ENCODE measurements around the gene LRRC17. TPM values are rescaled to one million over a fixed set of nuclear protein-coding genes. Genes with fewer than 3 reads are reported as not detected.

Gene LRRC17
- total RNA-seq, 1 experiment from 2014 or later, result 0.47 TPM

DNA sequence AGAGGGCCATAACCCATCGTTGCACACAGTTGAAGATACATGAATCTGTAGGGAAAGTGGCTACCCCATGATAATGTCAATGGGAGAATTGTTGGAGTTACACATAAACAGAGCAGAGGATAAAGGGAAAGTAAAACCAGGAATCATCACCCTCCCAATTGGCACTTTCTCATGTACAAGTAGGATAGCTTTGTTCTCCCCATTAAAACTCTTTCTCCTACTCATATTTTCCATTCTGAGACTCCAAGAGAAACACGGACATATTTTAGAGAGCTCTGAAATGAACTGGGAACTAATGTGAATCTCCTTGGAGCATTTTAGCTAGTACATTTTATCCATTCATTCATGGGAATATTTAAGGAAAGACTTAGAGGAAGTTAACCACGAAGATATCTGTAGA lies 17.2 kb upstream of the LRRC17 start (continued):
- TF ChIP-seq, protein P1, sequence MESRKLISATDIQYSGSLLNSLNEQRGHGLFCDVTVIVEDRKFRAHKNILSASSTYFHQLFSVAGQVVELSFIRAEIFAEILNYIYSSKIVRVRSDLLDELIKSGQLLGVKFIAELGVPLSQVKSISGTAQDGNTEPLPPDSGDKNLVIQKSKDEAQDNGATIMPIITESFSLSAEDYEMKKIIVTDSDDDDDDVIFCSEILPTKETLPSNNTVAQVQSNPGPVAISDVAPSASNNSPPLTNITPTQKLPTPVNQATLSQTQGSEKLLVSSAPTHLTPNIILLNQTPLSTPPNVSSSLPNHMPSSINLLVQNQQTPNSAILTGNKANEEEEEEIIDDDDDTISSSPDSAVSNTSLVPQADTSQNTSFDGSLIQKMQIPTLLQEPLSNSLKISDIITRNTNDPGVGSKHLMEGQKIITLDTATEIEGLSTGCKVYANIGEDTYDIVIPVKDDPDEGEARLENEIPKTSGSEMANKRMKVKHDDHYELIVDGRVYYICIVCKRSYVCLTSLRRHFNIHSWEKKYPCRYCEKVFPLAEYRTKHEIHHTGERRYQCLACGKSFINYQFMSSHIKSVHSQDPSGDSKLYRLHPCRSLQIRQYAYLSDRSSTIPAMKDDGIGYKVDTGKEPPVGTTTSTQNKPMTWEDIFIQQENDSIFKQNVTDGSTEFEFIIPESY (IDR thresholded peaks at IDR 0.05; ENCODE audit: extremely low read depth, insufficient replicate concordance, low read length), result no peak
- TF ChIP-seq SIN3A (IDR thresholded peaks at IDR 0.05; ENCODE audit: low read depth) (no peak), EZH2 (IDR thresholded peaks at IDR 0.05) (no peak)

DNA sequence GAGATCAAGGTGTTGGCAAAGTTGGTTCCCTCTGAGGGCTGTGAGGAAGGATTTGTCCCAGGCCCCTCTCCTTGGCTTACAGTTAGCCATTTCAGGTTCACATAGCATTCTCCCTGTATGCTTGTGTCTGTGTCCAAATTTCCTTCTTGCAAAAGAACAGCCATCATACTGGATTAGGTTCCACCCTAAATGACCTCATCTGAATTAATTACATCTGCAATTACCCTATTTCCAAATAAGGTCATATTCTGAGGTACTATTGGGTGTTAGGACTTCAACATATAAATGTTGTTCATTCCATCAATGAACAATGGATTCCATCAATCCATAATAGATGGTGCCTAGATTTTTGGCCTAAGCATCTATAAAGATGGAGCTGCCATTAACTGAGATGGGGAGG lies 16.2 kb upstream of the LRRC17 start:
- Histone ChIP-seq H3K9ac (ENCODE audit: low read length) (no peak overlapping the region), H2AFZ (ENCODE audit: low read depth, low read length, poor library complexity, severe bottlenecking) (no peak overlapping the region), H3K79me2 (ENCODE audit: insufficient read depth, low read length) (no peaks in the 10 kb centered on the region), H3K36me3 (ENCODE audit: control insufficient read depth in 1 of 2, insufficient read depth in 2 of 2, low read length in 2 of 2) (no peaks in the 10 kb centered on the region), H4K20me1 (ENCODE audit: insufficient read depth) (no peaks in the 10 kb centered on the region), H3K4me3 (replicated peaks in 1 of 2; ENCODE audit: low read depth in 1 of 2, low read length in 2 of 2) (no peak overlapping the region), H3K27ac (ENCODE audit: low read depth, low read length) (no peak overlapping the region), H3K9me3 (ENCODE audit: control insufficient read depth in 1 of 2, insufficient read depth in 1 of 2, low read depth in 1 of 2, low read length in 2 of 2) (no peaks in the 10 kb centered on the region), H3K4me2 (ENCODE audit: low read length) (no peak overlapping the region), H3K9me2 (ENCODE audit: insufficient read depth) (no peaks in the 10 kb centered on the region), H3K4me1 (ENCODE audit: control insufficient read depth in 1 of 2, insufficient read depth in 2 of 2, low read length in 2 of 2) (peaks cover 0 to 6% of the 10 kb centered on the region in 2 experiments; a peak in 3 of 4 replicates), H3K27me3 (ENCODE audit: insufficient read depth, low read length) (no peaks in the 10 kb centered on the region)
- ATAC-seq, result no peak
- ChIA-PET CTCF (no interaction called here), POLR2A (no interaction called here), RAD21 (ENCODE audit: low non-redundant PET in 1 of 2, low total read pairs in 2 of 2, uncharacterized antibody in 2 of 2, unreplicated experiment in 2 of 2) (no interaction called here)
- no peak for DNase-seq (ENCODE audit: low read depth, low spot score)
- TF ChIP-seq SIN3A (IDR thresholded peaks at IDR 0.05; ENCODE audit: low read depth) (no peak), CEBPB (IDR thresholded peaks at IDR 0.05; ENCODE audit: low read depth) (no peak), ZFX (IDR thresholded peaks at IDR 0.05) (no peak), ZNF274 (IDR thresholded peaks at IDR 0.05; ENCODE audit: low read depth, low read length) (no peak), RAD21 (IDR thresholded peaks at IDR 0.05; ENCODE audit: low read depth) (no peak), ELF1 (IDR thresholded peaks at IDR 0.05; ENCODE audit: borderline replicate concordance, low read depth) (no peak), POLR2A (IDR thresholded peaks at IDR 0.05; ENCODE audit: borderline replicate concordance, extremely low read depth, insufficient read depth, insufficient read length) (no peak), EZH2phosphoT487 (IDR thresholded peaks at IDR 0.05; ENCODE audit: borderline replicate concordance) (no peak), SRF (IDR thresholded peaks at IDR 0.05; ENCODE audit: low read depth) (no peak), YY1 (IDR thresholded peaks at IDR 0.05; ENCODE audit: extremely low read depth, insufficient replicate concordance, low read depth, low read length) (no peak), EZH2 (IDR thresholded peaks at IDR 0.05) (no peak), SP1 (IDR thresholded peaks at IDR 0.05; ENCODE audit: low read depth) (no peak), FOSL1 (IDR thresholded peaks at IDR 0.05; ENCODE audit: low read depth) (no peak), TCF7L2 (IDR thresholded peaks at IDR 0.05; ENCODE audit: borderline replicate concordance, extremely low read depth, insufficient read depth, insufficient read length) (no peak)
- TF ChIP-seq, protein P2, sequence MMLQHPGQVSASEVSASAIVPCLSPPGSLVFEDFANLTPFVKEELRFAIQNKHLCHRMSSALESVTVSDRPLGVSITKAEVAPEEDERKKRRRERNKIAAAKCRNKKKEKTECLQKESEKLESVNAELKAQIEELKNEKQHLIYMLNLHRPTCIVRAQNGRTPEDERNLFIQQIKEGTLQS (IDR thresholded peaks at IDR 0.05), result no peak
- TF ChIP-seq, protein P3, sequence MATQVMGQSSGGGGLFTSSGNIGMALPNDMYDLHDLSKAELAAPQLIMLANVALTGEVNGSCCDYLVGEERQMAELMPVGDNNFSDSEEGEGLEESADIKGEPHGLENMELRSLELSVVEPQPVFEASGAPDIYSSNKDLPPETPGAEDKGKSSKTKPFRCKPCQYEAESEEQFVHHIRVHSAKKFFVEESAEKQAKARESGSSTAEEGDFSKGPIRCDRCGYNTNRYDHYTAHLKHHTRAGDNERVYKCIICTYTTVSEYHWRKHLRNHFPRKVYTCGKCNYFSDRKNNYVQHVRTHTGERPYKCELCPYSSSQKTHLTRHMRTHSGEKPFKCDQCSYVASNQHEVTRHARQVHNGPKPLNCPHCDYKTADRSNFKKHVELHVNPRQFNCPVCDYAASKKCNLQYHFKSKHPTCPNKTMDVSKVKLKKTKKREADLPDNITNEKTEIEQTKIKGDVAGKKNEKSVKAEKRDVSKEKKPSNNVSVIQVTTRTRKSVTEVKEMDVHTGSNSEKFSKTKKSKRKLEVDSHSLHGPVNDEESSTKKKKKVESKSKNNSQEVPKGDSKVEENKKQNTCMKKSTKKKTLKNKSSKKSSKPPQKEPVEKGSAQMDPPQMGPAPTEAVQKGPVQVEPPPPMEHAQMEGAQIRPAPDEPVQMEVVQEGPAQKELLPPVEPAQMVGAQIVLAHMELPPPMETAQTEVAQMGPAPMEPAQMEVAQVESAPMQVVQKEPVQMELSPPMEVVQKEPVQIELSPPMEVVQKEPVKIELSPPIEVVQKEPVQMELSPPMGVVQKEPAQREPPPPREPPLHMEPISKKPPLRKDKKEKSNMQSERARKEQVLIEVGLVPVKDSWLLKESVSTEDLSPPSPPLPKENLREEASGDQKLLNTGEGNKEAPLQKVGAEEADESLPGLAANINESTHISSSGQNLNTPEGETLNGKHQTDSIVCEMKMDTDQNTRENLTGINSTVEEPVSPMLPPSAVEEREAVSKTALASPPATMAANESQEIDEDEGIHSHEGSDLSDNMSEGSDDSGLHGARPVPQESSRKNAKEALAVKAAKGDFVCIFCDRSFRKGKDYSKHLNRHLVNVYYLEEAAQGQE (IDR thresholded peaks at IDR 0.05; ENCODE audit: low read depth), result no peak
- TF ChIP-seq, protein P4, sequence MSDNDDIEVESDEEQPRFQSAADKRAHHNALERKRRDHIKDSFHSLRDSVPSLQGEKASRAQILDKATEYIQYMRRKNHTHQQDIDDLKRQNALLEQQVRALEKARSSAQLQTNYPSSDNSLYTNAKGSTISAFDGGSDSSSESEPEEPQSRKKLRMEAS (IDR thresholded peaks at IDR 0.05), result no peak
- intact Hi-C loops (cut with micrococcal nuclease), result no loop called here
- BruUV-seq (replicated peaks), result no TSS peak

Data from HCT116 (cell line).